Activated CD8-positive, alpha-beta memory T cell treated with anti-CD3 and anti-CD28 coated beads for 4 hours (primary cell): ENCODE results near the gene ELAVL4.

Experiments
- DNase-seq, 2 donors: peaks; one replicate each; pipeline ENCODE4 v3.0.0-alpha.2; 2020; ENCODE audit warnings: low read depth in 2 of 2

ELAVL4 gene

DNA sequence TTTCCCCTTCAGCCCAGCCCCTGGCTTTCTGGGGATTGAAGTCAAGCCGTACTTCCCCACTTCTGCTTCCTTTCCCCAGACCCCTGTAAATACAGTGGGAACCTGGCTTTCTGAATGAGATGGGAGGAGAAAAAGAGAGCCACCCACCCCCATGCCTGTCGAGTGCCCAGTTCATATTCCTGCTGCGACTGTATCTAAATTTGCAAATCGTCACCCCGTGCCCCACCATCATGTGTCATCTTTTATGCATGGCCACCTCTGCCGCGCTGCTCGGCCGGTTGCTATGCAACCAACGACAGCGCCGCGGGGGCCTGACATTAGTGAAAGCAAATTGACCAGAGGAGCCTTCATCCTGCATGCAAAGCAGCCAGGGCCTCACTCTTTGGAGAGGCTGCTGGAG lies 143.0 kb downstream of the ELAVL4 start:
- no peak for DNase-seq

DNA sequence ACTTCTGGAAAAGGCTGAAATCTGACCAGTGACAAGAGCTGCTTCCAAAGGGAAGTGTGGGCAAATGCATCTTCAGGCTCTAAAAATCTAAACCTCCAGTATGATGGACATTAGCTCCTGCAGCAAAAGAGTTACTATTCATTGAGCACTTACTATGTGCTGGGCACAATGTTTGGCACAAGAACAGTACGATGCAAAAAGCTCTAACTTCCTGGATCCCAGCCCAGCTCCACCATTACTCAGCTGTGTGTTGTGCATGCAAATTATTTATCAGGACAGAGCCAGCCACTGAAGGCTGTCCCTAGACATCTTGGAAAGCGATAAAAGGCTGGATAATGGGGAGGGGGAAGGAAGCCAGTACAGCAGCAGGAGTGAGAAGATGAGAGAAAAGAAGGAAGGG lies 143.5 kb downstream of the ELAVL4 start:
- no peak for DNase-seq
